Measurements from ENCODE around the gene HSD17B8.

Gene HSD17B8

DNA sequence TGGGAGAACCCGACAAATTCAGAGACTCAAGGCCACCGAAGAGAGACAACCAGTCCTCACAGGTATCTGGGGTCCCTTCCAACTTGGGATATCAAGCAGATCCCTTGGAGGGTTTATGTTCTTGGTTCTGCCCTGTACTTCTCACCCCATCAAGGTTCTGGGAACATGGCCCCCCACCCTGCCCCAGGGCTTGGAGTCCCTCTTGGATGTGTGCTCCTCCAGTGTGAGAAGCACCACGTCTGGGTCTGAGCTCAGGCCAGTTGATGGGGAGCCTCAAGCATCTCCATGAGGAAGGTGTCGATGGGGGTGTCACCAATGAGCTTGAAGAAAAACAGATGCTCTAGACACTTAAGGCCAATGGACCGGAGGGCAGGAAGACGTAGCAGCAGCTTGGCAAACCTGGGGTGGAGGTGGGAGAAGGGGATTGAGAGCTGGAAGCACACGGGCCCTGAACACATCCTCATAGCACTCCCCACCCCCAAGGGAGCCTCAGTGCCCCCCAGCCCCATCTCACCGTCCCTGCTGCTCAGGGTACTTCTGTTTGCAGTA, 9.9 kb upstream of the HSD17B8 start:
- no peak overlapping the region for H3K27ac Mint-ChIP-seq
- H3K4me3 Mint-ChIP-seq = no peak overlapping the region
- peaks cover 51% of the 10 kb centered on the region for H3K4me1 Mint-ChIP-seq (ENCODE audit: low read depth)
- H3K36me3 Mint-ChIP-seq (ENCODE audit: low read depth) = peaks cover 45% of the 10 kb centered on the region
- peaks cover 19% of the 10 kb centered on the region for H3K27me3 Mint-ChIP-seq
- H3K9me3 Mint-ChIP-seq = no peaks in the 10 kb centered on the region

DNA sequence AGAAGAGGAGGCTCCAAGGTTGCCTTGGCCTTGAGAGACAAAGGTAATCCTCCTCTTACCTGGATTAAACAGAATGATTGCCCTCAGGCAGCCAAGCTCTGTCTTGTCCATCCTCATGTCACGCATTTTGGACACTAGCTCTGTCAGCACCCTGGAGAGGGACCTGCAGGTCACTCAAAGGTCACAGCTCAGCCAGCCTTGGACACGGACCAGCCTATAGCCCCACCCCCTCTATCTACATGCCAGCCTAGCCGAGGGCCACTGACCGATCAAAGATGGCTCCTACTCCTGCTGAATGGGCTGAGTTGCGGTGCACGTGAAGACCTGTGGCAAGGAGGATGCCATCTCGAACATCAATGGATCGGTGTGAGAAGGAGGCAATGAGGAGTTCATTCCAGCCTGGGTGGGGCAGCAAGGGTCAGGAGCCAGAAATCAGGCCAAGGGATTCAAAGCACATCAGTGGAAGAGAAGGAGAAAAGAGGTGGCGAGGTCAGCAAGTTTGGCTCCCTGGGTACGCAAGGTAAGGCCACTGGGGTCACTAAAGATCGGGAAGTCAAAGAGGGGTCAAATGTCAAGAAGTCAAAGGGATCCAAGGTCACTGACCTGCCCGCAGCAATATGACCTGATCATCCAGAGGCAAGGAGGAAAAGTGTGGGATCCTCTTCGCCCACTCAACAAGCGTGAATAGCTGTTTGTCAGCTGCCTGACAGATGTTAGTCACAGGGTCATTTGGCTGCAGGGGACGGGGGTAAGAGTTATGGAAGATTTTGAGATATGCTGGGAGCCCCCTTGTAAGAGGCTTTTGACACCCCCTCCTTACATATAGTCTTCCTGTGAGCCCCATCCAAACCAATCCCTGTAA, 8.9 kb upstream of the HSD17B8 start:
- H3K4me3 Mint-ChIP-seq = no peak overlapping the region
- H3K27ac Mint-ChIP-seq = no peak overlapping the region
- H3K36me3 Mint-ChIP-seq (ENCODE audit: low read depth) = peaks cover 45% of the 10 kb centered on the region

DNA sequence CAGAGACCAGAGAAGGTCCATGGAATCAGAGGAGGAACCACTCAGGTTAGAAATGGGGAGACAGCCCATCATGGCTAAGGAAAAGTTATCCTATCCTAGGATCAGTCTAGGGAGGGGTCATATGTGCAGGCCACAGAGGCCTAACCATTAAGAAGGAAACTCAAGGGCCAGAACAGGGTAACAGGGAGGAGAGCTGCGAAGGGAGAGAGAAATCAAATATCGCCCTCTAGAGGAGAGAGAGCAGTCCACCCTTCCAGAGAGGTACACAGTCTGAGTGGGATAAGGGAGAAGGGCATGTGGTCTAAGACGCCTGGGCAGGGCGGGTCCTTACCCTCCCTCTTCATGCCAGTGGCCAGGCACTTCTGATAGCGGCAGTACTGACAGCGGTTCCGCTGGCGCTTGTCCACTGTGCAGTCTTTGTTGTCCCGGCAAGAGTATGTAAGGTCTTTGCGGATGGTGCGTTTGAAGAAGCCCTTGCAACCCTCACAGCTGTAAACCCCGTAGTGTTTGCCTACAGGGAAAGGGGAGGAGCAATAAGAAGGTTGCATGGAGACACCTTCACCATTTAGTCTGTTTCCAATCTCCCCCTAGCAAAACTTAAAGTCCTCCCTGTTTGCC, 6.9 kb upstream of the HSD17B8 start:
- H3K4me1 Mint-ChIP-seq (ENCODE audit: low read depth) = peaks cover 63% of the 10 kb centered on the region
- no peaks in the 10 kb centered on the region for H3K27me3 Mint-ChIP-seq
- H3K9me3 Mint-ChIP-seq = no peaks in the 10 kb centered on the region
- peak overlapping the region; percentile 93 for H3K27ac Mint-ChIP-seq
- peak overlapping the region; percentile 98 for H3K4me3 Mint-ChIP-seq
- peaks cover 61% of the 10 kb centered on the region for H3K36me3 Mint-ChIP-seq (ENCODE audit: low read depth)

More for the DNA sequence above, 8.9 kb upstream of the HSD17B8 start:
- H3K4me1 Mint-ChIP-seq (ENCODE audit: low read depth) = peaks cover 53% of the 10 kb centered on the region
- peaks cover 11% of the 10 kb centered on the region for H3K27me3 Mint-ChIP-seq
- H3K9me3 Mint-ChIP-seq = no peaks in the 10 kb centered on the region

DNA sequence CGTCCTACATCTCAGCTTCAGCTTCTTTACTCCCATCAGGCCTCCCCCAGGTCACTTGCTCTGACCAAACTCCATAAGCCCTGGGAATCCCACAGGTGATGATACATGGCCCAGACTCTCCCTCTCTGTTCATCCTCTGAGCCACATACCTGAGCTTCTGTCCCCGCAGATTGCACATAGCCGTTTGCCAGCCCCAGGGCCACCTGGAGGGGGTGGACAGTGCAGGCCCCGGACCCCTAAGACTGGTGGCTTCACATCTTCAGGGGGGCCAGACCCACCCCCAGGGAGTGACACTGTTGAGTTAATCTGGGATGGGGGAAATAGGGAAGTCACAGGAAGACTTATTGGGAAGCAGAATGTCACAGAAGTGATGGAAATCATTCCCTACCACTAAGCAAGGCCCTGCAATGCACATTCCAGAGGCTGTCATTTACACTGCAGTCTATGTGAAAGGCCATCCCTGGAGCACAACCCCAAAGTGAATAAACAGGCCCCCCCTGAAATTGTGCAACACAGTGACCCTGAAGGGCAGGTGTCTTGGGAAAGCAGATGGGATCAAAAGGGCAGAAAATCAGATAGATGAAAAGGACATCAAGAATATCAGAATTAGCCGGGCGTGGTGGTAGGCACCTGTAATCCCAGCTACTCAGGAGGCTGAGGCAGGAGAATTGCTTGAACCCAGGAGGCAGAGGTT, 6.1 kb upstream of the HSD17B8 start:
- Mint-ChIP-seq H3K27me3 (no peaks in the 10 kb centered on the region), H3K27ac (peak overlapping the region; percentile 93), H3K4me3 (peak overlapping the region; percentile 98), H3K36me3 (ENCODE audit: low read depth) (peaks cover 69% of the 10 kb centered on the region), H3K9me3 (no peaks in the 10 kb centered on the region), H3K4me1 (ENCODE audit: low read depth) (peaks cover 66% of the 10 kb centered on the region)

DNA sequence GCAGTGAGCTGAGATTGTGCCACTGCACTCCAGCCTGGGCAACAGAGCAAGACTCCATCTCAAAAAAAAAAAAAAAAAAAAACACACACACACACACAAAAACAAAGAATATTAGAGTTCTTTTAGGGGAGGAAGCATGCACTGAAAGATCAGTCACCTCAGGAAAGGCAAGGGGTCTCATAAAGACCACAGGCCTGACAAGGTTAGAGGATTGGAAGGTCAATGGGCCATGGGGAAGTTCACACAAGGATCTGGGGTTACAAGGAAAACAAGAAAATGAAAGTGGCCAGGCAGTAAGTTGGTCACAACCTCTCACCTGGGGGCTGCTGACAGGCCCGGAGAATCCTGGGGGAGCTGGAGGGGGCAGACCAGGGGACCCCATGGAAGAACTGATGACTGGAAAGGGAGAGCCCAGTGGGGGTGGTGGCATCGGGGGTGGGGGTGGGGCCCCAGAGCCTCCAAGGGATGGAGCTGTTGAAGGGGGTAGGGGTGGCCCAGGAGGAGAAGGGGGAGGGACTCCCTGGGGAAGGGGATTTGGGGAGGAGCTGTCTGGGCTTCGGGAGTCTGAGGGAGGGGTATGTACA, 5.5 kb upstream of the HSD17B8 start:
- H3K4me3 Mint-ChIP-seq = peak overlapping the region; percentile 98
- H3K9me3 Mint-ChIP-seq = no peaks in the 10 kb centered on the region
- H3K27ac Mint-ChIP-seq = peak overlapping the region; percentile 93
- H3K36me3 Mint-ChIP-seq (ENCODE audit: low read depth) = peaks cover 73% of the 10 kb centered on the region
- H3K4me1 Mint-ChIP-seq (ENCODE audit: low read depth) = peaks cover 66% of the 10 kb centered on the region
- no peaks in the 10 kb centered on the region for H3K27me3 Mint-ChIP-seq

DNA sequence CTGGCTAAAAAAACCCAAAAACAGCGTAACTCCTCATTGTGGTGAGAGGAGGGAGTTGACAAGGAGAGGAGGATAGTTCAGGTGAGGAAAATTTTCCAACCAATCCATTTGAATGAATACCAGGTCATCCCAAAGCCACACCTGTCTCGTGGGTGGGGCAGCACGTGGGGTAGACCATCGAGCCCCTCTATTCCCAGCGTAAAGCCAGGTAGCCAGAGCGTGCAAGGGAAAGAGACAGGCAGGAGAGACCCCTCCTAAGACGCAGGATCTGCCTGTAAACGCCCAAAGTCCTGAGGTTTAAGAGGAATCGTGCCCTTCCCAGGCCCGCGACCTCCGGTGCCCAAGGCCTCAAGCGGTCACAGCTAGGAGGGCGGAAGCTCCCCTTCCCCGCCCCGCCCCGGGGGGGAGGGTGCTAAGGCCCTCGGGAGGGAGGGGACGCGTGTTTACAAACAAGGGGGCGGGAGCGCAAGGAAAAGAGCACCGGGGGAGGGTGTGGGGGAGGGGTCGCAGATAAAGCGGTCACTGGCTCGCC, 4.7 kb upstream of the HSD17B8 start:
- Mint-ChIP-seq H3K36me3 (ENCODE audit: low read depth) (peaks cover 66% of the 10 kb centered on the region), H3K4me3 (peak overlapping the region; percentile 98), H3K9me3 (no peaks in the 10 kb centered on the region), H3K27me3 (no peaks in the 10 kb centered on the region), H3K27ac (peak overlapping the region; percentile 93), H3K4me1 (ENCODE audit: low read depth) (peaks cover 66% of the 10 kb centered on the region)

DNA sequence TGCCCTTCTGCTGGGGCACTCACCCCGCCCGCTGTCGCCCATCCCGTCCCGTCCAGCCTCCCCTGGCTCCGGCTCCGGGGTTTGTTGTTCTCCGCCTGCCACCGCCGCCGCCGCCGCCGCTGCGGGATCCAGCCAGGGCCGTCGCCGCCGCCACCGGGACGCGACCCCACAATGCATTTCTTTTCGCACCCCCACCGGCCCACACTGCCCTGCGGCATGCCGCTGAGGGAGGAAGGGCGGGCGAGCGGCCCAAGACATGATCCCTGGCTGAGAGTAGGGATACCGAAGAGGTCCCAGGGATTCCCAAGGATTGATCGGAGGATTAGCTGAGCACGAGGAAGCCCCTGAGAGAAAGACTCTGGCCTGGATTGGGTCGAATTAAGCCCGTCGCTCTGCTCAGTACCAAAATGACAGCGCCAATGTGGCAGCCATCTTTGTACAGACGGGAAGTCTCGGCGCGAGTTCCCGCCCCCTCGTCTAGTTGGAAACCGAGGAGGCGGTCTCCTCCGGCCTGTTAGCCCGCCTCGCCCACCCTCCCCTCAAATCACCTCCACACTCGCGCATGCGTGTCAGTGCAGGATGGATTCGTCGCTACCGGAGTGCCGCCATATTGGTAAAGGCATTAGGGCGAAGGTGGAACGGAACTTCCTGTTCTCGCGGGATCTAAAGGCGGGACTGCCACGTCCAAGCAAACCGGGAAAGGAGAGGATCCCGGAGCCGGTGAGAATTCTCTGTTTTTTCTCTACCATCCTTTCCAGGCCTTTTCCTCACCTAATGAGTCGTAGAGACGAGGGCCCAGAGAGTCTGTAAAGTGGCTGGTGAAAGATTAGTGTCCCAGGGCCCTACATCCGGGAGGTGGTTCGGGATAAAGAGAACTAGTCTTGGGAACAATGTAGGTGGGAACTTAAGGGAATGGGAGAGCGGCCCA, 4.0 kb upstream of the HSD17B8 start, which contains the start of the genes RXRB and SLC39A7:
TSS of gene RXRB (minus strand) at position 447 of the 928 bp plus-strand sequence. CDS start at position 258, 189 bp downstream.
TSS of gene SLC39A7 (plus strand) at position 649 of the 928 bp plus-strand sequence. CDS start 379 bp downstream, outside the sequence.
- Mint-ChIP-seq H3K27me3 (no peaks in the 10 kb centered on the region), H3K36me3 (ENCODE audit: low read depth) (peaks cover 63% of the 10 kb centered on the region), H3K4me1 (ENCODE audit: low read depth) (peaks cover 72% of the 10 kb centered on the region), H3K27ac (peak within 1 kb of the TSS; percentile 99), H3K4me3 (peak within 1 kb of the TSS; percentile 98), H3K9me3 (no peaks in the 10 kb centered on the region)

DNA sequence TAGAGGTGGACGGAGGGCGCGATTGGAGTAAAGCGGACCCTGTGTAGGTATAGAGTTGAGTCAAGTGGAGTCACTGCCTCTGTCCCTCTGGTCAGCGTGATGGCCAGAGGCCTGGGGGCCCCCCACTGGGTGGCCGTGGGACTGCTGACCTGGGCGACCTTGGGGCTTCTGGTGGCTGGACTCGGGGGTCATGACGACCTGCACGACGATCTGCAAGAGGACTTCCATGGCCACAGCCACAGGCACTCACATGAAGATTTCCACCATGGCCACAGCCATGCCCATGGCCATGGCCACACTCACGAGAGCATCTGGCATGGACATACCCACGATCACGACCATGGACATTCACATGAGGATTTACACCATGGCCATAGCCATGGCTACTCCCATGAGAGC, 3.3 kb upstream of the HSD17B8 start:
- Mint-ChIP-seq H3K4me3 (peak overlapping the region; percentile 98), H3K4me1 (ENCODE audit: low read depth) (peaks cover 76% of the 10 kb centered on the region), H3K36me3 (ENCODE audit: low read depth) (peaks cover 56% of the 10 kb centered on the region), H3K27ac (peak overlapping the region; percentile 99), H3K27me3 (no peaks in the 10 kb centered on the region), H3K9me3 (no peaks in the 10 kb centered on the region)

DNA sequence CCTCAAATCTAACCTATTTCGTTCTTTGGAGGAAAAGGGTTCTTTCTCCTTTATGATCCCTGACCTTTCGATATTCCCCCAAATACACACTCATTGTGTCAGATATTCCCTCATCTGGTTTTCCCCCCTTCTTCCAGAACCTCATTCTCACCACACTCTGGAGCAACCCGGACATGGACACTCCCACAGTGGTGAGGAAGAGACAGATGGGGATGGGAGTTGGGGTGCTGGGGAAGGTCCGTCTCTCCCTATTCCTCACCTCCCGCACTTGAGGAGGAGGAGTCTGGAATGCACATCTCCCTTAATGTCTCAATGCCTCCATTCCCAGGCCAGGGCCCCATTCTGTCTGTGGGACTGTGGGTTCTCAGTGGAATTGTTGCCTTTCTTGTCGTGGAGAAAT, 2.5 kb upstream of the HSD17B8 start:
- Mint-ChIP-seq H3K36me3 (ENCODE audit: low read depth) (peaks cover 51% of the 10 kb centered on the region), H3K4me1 (ENCODE audit: low read depth) (peaks cover 84% of the 10 kb centered on the region), H3K27me3 (no peaks in the 10 kb centered on the region), H3K27ac (peak overlapping the region; percentile 99), H3K4me3 (peak overlapping the region; percentile 98), H3K9me3 (no peaks in the 10 kb centered on the region)

DNA sequence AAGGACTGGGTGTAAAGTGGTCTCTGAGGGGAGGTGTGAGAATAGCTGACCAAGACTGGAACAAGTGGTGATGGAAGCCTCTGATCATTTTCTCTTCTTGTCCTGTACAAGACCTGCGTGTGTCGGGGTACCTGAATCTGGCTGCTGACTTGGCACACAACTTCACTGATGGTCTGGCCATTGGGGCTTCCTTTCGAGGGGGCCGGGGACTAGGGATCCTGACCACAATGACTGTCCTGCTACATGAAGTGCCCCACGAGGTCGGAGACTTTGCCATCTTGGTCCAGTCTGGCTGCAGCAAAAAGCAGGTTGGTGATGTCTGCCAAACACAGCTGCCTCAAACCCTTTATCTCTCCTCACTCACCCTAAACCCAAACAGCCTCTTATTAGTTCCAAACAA, 1.7 kb upstream of the HSD17B8 start:
- Mint-ChIP-seq H3K36me3 (ENCODE audit: low read depth) (peaks cover 43% of the 10 kb centered on the region), H3K4me1 (ENCODE audit: low read depth) (peaks cover 76% of the 10 kb centered on the region), H3K9me3 (no peaks in the 10 kb centered on the region), H3K4me3 (peak overlapping the region; percentile 98), H3K27me3 (no peaks in the 10 kb centered on the region), H3K27ac (peak overlapping the region; percentile 99)

DNA sequence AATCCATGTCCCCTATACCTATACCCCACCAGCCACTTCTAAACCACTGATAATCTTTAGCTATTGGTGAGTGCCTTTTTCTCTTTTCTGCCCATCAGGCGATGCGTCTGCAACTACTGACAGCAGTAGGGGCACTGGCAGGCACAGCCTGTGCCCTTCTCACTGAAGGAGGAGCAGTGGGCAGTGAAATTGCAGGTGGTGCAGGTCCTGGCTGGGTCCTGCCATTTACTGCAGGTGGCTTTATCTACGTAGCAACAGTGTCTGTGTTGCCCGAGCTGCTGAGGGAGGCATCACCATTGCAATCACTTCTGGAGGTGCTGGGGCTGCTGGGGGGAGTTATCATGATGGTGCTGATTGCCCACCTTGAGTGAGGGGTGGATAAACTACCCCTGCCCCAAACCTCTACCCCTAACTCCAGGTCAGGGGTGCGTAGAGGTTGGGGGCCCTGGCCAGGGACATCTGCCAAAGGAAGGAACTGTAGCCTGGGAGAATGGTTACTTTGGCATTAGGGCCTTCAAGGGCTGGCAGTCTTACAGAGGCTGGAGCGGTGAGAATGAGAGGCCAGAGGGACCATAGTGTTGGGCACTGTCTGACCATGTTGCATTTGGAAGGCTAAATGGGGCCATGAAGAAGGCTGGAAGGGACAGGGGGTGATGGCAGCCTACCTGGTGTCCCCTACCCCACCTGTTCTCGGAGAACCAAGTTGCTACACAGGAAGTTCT, 851 bp upstream of the HSD17B8 start:
- H3K27ac Mint-ChIP-seq = peak overlapping the region; percentile 99
- no peaks in the 10 kb centered on the region for H3K9me3 Mint-ChIP-seq
- H3K4me3 Mint-ChIP-seq = peak overlapping the region; percentile 98
- peaks cover 68% of the 10 kb centered on the region for H3K4me1 Mint-ChIP-seq (ENCODE audit: low read depth)
- H3K36me3 Mint-ChIP-seq (ENCODE audit: low read depth) = peaks cover 38% of the 10 kb centered on the region
- H3K27me3 Mint-ChIP-seq = no peaks in the 10 kb centered on the region

DNA sequence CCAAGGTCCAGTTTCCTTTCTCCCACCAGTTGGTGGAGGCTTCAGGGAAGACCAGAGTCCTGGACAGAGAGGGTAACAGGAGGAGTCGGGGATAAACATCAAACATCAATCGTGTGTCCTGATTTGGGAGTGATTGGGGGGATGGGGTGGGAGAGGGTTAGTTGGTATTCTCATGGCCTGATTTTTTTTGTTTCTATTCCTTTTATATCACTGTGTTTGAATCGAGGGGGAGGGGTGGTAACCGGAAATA, 365 bp upstream of the HSD17B8 start:
- Mint-ChIP-seq H3K4me3 (peak overlapping the region; percentile 94), H3K9me3 (no peaks in the 10 kb centered on the region), H3K27ac (peak overlapping the region; percentile 99), H3K36me3 (ENCODE audit: low read depth) (peaks cover 35% of the 10 kb centered on the region), H3K27me3 (no peaks in the 10 kb centered on the region), H3K4me1 (ENCODE audit: low read depth) (peaks cover 67% of the 10 kb centered on the region)
